Measurements from ENCODE around the gene PRR14L. TPM values are rescaled to one million over a fixed set of nuclear protein-coding genes. Genes with fewer than 3 reads are reported as not detected.

PRR14L gene
- total RNA-seq, 1 donor from 2014 or later: 61.7 TPM

DNA sequence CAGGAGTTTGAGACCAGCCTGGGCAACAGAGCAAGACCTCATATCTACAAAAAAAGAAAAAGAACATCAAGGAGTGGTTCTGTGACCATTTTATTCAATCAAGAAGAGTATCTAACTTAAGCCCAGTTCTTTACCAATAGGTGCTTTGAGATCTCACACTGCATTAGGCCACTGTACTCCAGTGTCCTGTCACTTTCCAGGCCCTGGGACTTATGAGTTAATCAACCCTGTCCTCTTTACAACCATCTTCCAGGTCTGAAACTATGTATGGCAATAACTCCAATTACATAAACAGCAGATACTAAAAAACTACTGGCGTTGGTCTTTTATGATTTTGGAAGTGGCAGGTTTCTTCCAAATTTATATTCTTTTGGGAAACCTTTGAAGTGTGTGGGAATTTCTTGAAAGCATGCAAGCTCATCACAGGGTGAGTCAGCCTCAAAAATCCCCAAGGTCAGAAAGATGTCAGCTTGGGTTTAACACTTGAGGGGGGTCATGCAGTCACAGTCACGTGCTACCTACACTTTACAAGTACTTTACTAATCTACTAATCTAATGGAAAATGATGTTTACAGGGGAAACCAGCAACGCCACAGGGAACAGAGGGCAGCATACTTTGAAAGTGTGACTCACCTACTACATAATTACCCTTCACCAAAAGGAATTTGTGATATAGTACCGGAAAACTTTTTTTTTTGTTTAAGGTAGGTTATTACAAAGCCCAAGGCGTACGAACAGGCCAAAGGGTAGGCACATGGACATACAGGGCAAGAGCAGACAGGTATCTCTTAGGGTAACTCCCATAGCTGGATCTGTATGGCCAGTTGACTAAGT lies 103.5 kb downstream of the PRR14L start:
- TF ChIP-seq CTCF (IDR thresholded peaks at IDR 0.05; ENCODE audit: unreplicated experiment): no peak
- Mint-ChIP-seq H3K4me1 (peaks cover 6% of the 10 kb centered on the region), H3K27me3 (ENCODE audit: low read depth) (no peaks in the 10 kb centered on the region), H3K36me3 (peaks cover 21% of the 10 kb centered on the region), H3K27ac (peak overlapping the region; percentile 89), H3K4me3 (no peak overlapping the region), H3K9me3 (no peaks in the 10 kb centered on the region)
- no peak for DNase-seq (ENCODE audit: low spot score in 2 of 2, unreplicated experiment in 2 of 2)

DNA sequence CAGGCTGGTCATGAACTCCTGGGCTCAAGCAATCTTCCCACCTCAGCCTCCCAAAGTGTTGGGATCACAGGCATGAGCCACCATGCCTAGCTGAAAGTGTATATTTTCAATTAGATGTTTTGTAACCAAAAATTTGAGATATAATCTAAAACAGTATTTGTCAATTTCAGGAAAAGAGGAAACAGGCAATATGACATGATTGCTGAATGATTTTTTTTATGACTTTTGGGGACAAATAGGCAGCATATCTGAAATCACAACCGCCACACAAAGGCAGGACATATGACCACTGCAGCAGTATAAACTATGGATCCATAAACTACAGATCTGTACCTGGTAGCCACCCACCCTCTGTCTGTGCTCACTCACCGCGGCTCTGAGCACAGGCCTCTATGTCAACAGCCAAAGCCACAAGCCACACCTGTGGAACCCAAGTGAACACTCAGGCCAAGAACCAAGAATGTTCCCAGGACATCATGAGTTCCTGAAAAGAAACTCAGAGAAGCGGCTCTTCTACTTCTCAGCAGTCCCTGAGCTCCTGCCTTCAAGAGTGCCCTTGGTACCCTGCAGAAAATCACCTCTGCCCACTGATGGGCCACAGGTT lies 110.4 kb downstream of the PRR14L start:
- no peak for TF ChIP-seq CTCF (IDR thresholded peaks at IDR 0.05; ENCODE audit: unreplicated experiment)
- no peak overlapping the region for H3K4me3 Mint-ChIP-seq

GRCh38 chr22:31637891-31638618 lies 111.9 kb downstream of the PRR14L start:
- H3K9me3 Mint-ChIP-seq: no peaks in the 10 kb centered on the region
- peaks cover 2% of the 10 kb centered on the region for H3K4me1 Mint-ChIP-seq
- H3K4me3 Mint-ChIP-seq: no peak overlapping the region
- H3K36me3 Mint-ChIP-seq: peaks cover 6% of the 10 kb centered on the region
- TF ChIP-seq CTCF (IDR thresholded peaks at IDR 0.05; ENCODE audit: unreplicated experiment): no peak
- H3K27me3 Mint-ChIP-seq (ENCODE audit: low read depth): no peaks in the 10 kb centered on the region
- no peak overlapping the region for H3K27ac Mint-ChIP-seq
- no peak for DNase-seq (ENCODE audit: low spot score in 2 of 2, unreplicated experiment in 2 of 2)

More for the DNA sequence above, 110.4 kb downstream of the PRR14L start:
- DNase-seq (ENCODE audit: low spot score in 2 of 2, unreplicated experiment in 2 of 2): no peak
- H3K36me3 Mint-ChIP-seq: peaks cover 14% of the 10 kb centered on the region
- H3K4me1 Mint-ChIP-seq: no peaks in the 10 kb centered on the region
- no peaks in the 10 kb centered on the region for H3K9me3 Mint-ChIP-seq
- peak overlapping the region; percentile 30 for H3K27ac Mint-ChIP-seq
- no peaks in the 10 kb centered on the region for H3K27me3 Mint-ChIP-seq (ENCODE audit: low read depth)

DNA sequence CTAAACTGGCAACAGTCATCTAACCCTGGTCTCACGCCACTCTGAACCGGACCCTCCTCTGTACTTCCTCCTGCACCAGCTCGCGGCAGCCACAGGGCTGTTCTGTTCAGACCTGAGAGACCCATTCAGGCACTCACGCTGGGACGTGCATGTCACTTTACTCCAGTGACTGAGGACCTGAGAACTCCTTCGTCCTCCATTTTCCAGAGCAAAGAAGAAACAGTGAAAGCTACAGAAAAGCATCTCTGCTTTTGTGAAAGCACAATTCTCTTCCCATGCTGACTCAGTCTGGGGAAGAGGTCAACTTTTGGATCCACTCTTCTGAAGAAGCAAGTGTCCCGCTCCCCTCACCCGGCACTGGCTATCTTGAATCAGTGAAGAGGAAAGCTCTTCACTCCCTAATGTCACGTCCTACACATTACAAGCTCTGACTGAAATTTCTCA lies 112.5 kb downstream of the PRR14L start:
- peaks cover 2% of the 10 kb centered on the region for H3K4me1 Mint-ChIP-seq

More for the DNA sequence above, 112.5 kb downstream of the PRR14L start:
- TF ChIP-seq CTCF (IDR thresholded peaks at IDR 0.05; ENCODE audit: unreplicated experiment): no peak
- no peaks in the 10 kb centered on the region for H3K9me3 Mint-ChIP-seq
- no peak for DNase-seq (ENCODE audit: low spot score in 2 of 2, unreplicated experiment in 2 of 2)
- H3K4me3 Mint-ChIP-seq: no peak overlapping the region
- peaks cover 6% of the 10 kb centered on the region for H3K36me3 Mint-ChIP-seq
- no peak overlapping the region for H3K27ac Mint-ChIP-seq
- H3K27me3 Mint-ChIP-seq (ENCODE audit: low read depth): no peaks in the 10 kb centered on the region
